K562 (cell line): ENCODE results near the gene PRR23A.

Experiments used
- EP300 ChIP-seq: IDR thresholded peaks from 2 replicates; pipeline ENCODE4 v1.6.1; 2012; ENCODE audit warnings: low read length, improper control_type of control experiment
- MYC ChIP-seq, 2 experiments: fragments of 250-450 bp in 1 of 2; sonication (Bioruptor Pico) in 1 of 2; IDR thresholded peaks; 2 replicates each; pipeline versions ENCODE4 v1.5.1 to v1.6.1; 2012 to 2021; ENCODE audit warnings: low read depth in 2 of 2, borderline replicate concordance in 1 of 2, improper control_type of control experiment in 1 of 2, low read length in 1 of 2, mild to moderate bottlenecking in 1 of 2, moderate library complexity in 1 of 2
- SPI1 ChIP-seq: IDR thresholded peaks from 2 replicates; pipeline ENCODE4 v1.6.1; 2011; ENCODE audit warnings: low read depth, low read length, control low read depth, borderline replicate concordance
- TF ChIP-seq, protein P1 (sequence below), 3 experiments: IDR thresholded peaks in 2 of 3; conservative IDR thresholded peaks in 1 of 3; 2 replicates each; pipeline ENCODE4 v1.5.1; 2011 to 2012; ENCODE audit warnings: low read length in 3 of 3, mild to moderate bottlenecking in 3 of 3, control low read depth in 2 of 3, improper control_type of control experiment in 1 of 3, inconsistent platforms in 1 of 3, low read depth in 1 of 3, mixed read lengths in 1 of 3, moderate library complexity in 1 of 3; ENCODE audit not compliant: insufficient read depth in 2 of 3

DNA sequence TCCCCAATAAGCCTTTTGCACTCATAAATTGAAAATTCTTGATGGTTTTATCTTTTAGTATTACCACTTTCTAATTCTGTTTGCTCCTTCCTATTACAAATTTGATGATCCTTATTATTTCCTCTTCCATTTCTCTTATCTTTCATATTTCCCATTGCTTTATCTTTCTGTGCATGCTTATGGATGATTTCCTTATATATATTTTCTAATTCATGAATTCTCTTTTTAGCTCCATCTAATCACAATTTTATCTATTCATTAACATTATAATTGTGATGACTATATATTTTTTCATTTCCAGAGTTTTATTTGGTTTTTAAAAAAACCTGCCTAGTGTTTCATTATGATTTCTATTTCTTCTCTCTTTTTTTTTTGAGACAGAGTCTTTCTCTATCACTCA is 41.1 kb downstream of the PRR23A start:
- no peak for TF ChIP-seq MYC (IDR thresholded peaks at IDR 0.05; ENCODE audit: low read depth, low read length)
- TF ChIP-seq MYC (CRISPR knock-in tag; IDR thresholded peaks at IDR 0.05; ENCODE audit: borderline replicate concordance, low read depth): no peak
- TF ChIP-seq, protein P1, sequence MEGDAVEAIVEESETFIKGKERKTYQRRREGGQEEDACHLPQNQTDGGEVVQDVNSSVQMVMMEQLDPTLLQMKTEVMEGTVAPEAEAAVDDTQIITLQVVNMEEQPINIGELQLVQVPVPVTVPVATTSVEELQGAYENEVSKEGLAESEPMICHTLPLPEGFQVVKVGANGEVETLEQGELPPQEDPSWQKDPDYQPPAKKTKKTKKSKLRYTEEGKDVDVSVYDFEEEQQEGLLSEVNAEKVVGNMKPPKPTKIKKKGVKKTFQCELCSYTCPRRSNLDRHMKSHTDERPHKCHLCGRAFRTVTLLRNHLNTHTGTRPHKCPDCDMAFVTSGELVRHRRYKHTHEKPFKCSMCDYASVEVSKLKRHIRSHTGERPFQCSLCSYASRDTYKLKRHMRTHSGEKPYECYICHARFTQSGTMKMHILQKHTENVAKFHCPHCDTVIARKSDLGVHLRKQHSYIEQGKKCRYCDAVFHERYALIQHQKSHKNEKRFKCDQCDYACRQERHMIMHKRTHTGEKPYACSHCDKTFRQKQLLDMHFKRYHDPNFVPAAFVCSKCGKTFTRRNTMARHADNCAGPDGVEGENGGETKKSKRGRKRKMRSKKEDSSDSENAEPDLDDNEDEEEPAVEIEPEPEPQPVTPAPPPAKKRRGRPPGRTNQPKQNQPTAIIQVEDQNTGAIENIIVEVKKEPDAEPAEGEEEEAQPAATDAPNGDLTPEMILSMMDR (IDR thresholded peaks at IDR 0.05 in 2 of 3, conservative IDR thresholded peaks at IDR 0.05 in 1 of 3; ENCODE audit: insufficient read depth in 2 of 3, low read depth in 1 of 3, low read length in 3 of 3): no peak
- no peak for TF ChIP-seq EP300
- TF ChIP-seq SPI1: no peak
